HL-60/S4 treated with retinoic acid at 250 ng/mL for 4 days and 3 days (cell line): ENCODE data around the gene PHC1.
"Not testable (repeated sequence)": the region's sequence is repeated elsewhere in the genome, so short reads cannot be mapped to it uniquely, and the experiment has no call there.

ENCODE experiments used
- in situ Hi-C: fragments of 300-500 bp; cut with MboI; formaldehyde crosslinking; loops from 2 replicates; pipeline ENCODE4 v1.7.0; 2022; ENCODE audit warnings: low sequenced_read_pairs

The PHC1 gene

DNA sequence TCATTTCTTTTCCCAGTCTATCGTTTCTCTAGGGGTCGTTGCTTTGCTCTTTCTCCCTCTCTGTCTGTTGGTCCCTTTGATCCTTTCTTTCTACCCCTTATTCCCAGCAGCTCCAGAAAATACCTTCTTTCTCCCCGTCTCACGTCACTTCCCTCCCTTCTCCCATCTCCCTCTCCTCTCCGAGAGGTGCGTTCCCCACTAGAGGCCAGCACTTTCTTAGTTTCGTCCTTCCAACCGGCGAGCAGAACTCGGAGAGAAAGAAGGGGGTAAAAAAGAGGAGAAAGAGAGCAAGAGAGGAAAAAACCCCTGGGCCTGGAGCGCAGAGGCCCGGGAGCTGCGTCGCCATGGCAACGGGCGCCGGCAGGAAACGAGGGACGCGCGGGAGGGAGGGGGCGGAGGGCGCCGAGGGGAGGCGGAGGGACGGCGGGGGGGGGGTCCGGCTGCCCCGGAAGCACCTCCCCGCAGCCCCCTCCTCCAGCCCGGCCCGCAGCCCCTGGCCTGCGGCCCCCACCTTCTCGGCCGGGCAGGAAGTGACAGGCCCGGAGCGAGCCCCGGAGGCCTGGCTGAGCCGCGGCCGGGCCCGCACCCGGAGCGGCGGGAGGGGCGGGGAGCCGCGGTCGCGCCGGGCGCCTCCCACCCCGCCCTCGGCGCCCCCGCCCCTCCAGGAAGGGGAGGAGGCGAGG lies at the start of gene PHC1:
TSS of gene PHC1 (plus strand) at position 477 of the 683 bp plus-strand sequence. CDS start 3,169 bp downstream, outside the sequence.
- in situ Hi-C loops: not testable (repeated sequence)

DNA sequence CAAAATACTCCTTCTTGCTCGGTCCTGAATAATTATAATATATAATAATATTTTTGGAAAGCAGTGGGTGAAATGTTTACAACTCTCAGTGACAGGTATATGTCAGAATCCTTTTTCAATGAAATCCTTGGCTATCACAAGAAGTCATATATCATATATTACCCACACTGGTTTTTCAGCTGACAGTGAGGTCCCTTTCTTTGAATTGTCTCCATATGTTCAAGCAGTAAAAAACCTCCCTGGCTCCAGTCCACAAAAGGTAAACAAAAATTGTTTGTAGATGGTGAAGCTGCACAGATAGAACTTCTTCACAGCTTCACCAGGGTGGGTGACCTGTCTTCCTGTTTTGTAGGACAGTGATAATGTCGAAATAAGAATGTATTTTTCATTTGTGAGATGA lies 47.9 kb upstream of the PHC1 start:
- in situ Hi-C loops: loop anchor here (25.0 kb wide), 1 partner anchor 179 kb away; the partner anchor contains the start of gene RIMKLB

DNA sequence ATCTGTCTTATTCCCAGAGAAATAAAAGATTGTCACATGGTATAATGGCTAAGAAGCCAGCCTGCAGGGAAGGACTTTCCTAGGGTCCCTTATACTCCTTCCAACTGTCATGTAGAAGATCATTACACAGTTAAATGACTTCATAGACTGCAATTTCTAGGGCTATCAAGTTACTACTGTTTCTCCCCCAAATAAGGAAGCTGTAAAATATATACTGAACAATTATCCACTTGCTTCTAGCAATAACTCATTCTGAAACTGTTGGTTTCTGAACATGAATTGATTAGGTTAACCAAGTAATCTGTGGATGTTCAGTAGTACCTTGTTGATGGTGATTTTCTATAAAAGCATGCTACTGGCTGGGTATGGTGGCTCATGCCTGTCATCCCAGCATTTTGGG lies 47.3 kb upstream of the PHC1 start:
- in situ Hi-C loops: loop anchor here (25.0 kb wide), 1 partner anchor 180 kb away; the partner anchor contains the start of gene RIMKLB

DNA sequence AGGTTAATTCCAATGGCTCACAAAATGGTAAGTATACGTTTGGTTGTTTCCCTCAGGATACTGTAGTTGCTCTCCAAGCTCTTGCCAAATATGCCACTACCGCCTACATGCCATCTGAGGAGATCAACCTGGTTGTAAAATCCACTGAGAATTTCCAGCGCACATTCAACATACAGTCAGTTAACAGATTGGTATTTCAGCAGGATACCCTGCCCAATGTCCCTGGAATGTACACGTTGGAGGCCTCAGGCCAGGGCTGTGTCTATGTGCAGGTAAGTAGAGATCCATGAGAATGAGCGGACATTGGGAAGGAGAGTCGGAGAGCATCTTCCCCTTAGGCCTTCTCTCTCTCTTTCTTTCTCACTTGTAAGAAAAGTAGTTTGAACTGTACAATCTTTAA lies 46.5 kb upstream of the PHC1 start:
- in situ Hi-C loops: loop anchor here (25.0 kb wide), 1 partner anchor 180 kb away; the partner anchor contains the start of gene RIMKLB

DNA sequence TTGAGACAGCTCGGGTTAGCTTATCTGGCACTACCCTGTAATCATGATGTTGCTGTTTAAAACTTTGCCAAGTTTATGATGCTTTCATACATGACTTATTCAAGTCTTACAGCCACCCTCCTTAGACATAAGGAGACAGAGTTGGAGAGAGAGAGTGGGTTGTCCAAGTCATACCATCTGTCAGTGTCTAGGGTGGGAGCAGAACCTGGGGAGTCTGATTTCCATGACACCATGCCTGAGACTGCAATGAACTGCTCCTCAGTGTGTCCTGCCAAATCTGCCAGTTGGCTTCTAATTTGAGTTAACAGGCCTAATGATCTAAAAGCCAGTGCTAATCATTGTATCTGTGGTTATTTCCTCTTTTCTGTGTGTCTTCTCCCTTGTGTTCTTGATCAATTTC lies 43.7 kb upstream of the PHC1 start:
- in situ Hi-C loops: loop anchor here (25.0 kb wide), 1 partner anchor 183 kb away; the partner anchor contains the start of gene RIMKLB

DNA sequence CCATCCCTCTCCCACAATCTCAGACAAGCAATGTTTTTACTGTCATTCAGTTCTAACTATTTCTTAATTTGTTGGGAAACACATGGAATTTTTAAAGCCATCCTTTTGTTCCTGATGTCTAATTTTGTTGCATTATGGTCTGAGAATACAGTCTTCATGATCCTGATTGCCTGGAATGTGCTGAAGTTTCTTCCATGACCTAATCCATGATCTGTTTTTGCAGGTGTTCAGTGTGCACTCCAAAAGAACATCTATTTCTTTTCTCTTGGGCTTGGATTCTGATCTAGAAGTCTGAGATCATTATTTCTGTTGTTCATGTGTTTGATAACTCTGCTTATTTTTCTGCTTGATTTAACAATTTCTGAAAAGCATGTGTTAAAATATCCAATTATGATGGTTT lies 43.2 kb upstream of the PHC1 start:
- in situ Hi-C loops: loop anchor here (25.0 kb wide), 1 partner anchor 184 kb away; the partner anchor contains the start of gene RIMKLB

DNA sequence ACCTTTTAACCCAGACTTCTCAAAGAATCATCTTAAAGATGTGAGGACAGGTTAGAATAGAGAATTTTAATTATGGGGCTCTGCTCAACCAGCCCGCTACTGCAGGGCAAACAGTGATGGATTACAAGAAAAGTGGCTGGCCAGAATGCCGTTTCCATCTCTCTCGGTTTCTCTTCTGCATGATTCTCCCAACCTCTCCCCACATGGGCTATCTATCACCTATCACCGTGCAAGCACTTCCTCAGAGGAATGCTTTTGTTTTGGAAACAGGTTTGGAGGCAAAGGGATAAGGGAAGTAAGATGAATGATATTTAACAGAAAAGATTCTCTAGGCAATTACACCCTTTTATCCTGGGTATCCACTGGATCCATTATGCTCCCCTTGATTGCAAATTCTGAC lies 37.4 kb upstream of the PHC1 start:
- in situ Hi-C loops: no loop called here

DNA sequence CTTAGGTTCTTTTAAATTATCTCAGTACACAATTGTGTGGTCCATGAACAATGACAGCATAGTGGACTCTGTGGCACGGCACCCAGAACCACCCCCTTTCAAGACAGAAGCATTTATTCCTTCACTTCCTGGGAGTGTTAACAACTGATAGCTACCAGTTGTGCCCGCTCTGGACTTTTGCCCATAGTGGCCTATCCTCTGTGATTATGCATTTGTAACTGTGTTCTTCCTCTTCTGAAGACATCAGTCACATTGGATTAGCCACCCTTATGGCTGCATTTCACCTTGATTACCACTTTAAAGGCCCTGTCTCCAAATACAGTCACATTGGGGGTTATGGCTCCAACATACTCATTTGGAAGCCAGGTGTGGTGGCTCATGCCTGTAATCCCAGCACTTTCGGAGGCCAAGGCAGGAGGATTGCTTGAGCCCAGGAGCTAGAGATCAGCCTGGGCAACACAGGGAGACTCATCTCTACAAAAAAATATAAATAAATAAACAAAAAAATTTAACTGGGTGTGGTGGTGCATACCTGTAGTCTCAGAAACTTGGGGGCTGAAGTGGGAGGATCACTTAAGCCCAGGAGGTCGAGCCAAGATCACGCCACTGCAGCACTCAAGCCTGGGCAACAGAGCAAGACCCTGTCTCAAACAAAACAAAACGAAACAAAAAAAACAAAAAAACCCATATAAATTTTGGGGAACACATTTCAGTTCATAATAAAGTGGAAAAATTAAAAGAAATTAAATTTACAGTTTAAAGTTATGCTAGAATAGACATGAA lies 27.6 kb upstream of the PHC1 start:
- in situ Hi-C loops: no loop called here

DNA sequence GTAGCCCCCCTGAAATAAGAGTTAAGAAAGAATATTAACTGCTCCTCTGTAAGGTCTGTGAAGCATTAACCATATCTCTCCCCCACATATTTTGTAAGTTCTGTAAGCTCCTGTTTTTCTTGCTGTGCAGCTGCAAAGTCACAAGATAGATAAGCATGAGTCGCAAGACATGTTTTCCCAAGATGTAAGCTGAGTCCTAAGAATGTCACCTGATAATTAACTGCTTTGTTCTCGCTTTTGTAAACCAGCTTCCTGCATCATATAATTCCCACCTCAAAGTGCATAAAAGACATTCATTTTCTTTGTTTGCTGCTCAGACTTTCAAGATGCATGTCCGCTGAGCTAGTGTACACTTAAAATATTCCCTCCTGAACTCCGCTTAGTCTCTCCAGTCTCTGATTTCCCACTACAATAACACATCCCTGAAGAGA lies 27.0 kb upstream of the PHC1 start:
- in situ Hi-C loops: no loop called here

DNA sequence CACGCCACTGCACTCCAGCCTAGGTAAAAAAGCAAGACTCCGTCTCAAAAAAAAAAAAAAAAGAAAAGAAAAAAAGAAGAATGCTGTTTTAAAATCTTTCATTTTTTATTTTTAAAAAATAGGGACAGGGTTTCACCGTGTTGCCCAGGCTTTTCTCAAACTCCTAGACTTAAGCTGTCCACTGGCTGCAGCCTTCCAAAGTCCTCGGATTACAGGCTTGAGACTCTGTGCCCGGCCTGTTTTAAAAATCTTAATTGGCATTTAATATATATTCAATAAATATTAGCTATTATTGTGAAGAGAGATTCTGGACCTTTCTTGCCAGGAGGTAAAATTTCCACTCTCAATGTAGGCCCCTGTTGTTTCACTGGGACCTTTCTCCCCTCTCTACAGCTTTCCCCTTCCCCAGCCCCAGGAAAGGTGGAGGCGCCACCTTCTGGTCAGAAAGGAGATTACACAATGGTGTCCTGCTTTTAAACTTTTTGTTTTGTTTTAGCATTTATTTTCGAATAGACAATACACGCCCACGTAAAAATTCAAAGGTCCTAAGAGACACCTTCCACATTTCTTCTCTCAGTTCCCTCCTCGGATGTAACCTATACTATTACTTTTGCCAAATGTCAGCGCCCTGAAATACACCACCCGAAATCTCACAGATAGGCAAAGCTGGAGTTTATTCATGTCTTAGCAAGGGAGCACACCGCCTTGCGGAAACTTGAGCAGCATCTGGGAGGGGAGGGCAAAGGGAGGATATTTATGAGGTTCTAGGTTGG lies 23.8 kb upstream of the PHC1 start:
- in situ Hi-C loops: no loop called here

DNA sequence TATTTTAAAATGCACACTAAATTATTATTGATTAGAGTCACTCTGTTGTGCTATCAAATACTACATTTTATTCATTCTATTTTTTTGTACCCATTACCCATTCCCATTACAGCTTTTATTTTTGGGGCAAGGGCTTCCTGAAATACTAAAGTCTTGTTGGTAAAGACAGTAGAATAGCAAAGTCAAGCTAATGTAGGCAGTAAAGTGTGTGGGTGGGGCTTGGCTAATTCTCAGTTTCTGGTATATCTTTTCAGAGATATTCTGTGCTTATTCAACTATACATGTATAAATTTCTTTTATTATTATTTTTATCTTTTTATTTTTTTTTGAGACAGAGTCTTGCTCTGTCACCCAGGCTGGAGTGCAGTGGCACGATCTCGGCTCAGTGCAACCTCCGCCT lies 22.3 kb upstream of the PHC1 start:
- in situ Hi-C loops: no loop called here

DNA sequence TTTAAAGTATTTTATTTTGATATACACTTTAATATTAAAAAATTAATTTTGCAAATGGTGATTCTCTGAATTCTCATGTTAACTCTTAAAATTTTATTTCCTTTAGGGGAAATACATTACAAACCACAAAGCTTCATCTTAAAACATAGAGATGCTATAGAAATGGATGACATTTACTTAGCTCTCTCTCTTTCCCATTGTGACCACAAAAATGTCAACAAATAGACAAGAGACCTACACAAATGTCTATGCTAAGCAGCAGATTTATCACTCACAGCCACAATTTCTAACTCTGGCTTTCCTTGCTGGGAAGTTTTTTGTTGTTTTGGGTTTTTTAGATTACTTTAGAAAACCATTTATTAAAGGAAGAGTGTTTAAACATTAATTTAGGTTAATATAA lies 19.9 kb upstream of the PHC1 start:
- in situ Hi-C loops: no loop called here

DNA sequence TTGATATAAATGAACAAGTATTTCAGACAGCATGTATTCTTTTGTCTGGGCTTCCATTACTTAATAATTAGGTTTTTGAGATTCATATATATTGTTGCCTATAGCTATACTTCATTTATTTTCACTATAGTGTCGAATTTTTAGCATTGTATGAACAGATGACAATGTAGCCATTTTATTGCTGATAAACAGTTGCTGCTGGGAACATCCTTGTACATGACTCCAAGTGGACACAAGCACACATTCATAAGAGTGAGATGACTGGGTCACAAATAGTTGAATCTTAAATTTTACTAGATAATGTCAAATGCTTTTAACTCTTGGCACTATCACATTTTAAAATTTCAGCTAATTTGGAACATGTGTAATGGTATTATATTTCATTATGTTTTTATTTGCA lies 19.3 kb upstream of the PHC1 start:
- in situ Hi-C loops: no loop called here

DNA sequence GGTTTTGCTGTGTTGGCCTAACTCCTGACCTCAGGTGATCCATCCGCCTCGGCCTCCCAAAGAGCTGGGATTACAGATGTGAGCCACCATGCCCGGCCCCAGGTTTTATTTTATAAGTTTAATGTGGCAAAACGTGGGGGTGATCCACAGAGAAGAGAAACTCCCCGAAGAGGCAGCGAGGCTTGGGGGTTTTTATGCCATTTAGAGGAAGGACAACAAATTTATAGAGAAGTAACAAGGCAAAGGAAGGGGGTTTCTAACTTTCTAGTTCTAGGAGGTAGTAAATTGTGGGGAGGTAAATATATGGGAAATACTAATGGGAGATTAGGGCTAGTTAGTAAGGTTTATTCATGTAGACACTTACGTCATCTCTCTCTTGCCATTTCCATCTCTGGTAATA lies 17.2 kb upstream of the PHC1 start:
- in situ Hi-C loops: no loop called here

DNA sequence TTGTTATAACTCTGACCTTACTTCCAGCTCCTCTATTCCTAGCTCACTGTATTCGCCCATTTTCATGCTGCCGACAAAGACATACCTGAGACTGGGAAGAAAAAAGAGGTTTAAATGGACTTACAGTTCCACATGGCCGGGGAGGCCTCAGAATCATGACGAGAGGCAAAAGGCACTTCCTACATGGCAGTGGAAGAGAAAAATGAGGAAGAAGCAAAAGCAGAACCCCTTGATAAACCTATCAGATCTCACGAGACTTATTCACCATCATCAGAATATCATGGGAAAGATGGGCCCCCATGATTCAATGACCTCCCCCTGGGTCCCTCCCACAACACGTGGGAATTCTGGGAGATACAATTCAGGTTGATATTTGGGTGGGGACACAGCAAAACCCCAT lies 14.5 kb upstream of the PHC1 start:
- in situ Hi-C loops: no loop called here

DNA sequence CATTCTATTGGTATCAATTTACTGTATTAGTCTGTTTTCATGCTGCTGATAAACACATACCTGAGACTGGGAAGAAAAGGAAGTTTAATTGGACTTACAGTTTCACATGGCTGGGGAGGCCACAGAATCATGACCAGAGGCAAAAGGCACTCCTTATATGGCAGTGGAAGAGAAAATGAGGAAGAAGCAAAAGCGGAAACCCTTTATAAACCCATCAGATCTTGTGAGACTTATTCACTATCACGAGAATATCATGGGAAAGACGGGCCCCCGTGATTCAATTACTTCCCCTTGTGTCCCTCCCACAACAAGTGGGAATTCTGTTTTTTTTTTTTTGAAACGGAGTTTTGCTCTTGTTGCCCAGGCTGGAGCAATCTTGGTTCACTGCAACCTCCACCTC lies 11.6 kb upstream of the PHC1 start:
- in situ Hi-C loops: not testable (repeated sequence)

DNA sequence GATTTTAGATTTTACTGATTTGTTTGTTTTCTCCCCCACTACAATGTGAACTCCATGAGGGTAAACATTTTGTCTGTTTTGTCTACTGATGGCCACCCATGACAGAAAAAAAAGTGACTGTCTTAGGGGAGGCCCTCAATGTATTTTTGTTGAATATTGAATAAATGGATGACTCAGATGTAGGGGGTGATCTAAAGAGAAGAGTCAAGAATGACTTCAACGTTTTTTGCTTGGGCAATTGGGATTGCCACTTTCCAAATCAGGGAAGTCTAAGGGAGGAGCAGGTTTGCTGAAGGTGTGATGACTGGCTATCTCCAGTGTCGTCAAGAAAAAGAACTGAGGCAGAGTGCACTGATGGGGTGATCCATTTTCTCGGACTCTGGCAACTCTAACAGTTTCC lies 10.7 kb upstream of the PHC1 start:
- in situ Hi-C loops: no loop called here

DNA sequence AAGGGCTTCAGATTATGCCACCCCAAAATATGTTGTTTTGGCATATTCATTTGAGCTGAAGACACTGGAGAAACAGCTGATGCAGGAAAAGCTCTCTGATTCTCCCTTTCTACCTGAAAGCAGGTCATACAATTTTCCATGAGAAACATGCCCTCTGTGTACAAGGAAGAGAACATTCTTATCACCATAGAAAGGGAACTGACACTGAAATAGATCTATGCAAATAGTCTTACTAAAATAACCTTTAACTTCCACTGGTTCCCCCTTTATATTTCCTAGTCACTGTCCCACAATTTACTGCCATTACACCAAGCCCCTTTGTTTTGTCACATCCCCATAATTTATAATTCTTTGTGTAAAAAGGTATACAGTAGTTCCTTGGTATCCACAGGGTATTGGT lies 9.6 kb upstream of the PHC1 start:
- in situ Hi-C loops: no loop called here

DNA sequence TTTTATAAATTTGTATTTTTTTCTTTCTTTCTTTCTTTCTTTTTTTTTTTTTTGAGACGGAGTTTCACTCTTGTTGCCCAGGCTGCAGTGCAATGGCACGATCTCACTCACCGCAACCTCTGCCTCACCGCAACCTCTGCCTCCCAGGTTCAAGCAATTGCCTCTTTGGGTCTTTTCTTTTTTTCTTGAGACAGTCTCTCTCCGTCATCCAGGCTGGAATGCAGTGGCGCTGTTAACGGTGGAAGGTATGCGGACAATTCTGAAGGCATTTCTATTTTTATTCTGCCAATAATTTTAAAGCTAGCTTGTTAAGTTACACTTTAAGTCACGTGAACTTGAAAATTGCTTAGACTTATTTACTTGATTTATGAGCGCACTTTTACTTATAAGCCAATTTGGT lies 8.8 kb upstream of the PHC1 start:
- in situ Hi-C loops: no loop called here

DNA sequence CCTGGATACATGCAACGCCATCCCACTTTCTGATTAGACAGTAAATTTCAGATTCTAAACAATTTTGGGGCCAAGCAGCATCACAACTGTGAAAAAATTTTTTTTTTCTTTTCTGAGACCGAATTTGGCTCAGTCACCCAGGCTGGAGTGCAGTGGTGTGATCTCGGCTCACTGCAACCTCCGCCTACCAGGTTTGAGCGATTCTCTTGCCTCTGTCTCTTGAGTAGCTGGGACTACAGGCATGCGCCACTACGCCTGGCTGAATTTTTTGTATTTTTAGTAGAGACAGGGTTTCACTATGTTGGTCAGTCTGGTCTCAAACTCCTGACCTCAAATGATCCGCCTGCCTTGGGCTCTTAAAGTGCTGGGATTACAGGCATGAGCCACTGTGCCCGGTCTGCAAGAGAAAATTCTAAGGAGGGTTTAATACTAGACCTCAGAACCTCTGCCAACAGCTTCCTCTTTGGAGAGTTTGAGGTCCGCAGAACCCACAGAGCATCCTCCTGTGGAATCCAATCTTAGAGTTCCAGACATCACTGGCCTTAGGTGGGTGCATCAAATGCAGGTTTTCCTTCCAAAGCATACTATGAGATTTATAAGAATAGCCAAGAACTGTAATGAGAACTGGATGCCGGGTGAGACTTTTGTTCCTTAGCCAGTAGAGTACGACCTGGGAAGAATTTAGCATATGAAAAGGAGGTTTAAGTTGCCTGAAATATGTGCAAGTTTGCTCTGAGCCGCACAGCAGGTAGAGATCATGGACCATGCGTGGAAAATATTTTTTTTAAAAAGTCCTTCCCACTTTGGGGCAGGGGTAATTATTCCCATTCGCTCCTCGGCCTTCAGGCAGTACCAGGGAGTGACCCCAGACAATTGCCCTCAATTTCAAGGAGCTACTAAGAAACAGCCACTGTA lies 7.8 kb upstream of the PHC1 start:
- in situ Hi-C loops: no loop called here
